H9 (cell line): ENCODE results near the gene NR2F2. TPM values are rescaled to one million over a fixed set of nuclear protein-coding genes. Genes with fewer than 3 reads are reported as not detected.

ENCODE experiments used
- DNase-seq: peaks from one replicate; pipeline ENCODE4 v3.0.0-alpha.2; 2017
- H2AFZ ChIP-seq: one replicate; pipeline ENCODE4 v1.6.1; 2013; ENCODE audit warnings: mild to moderate bottlenecking, low read length, control low read depth, moderate library complexity
- H2AK5ac ChIP-seq: 2 replicates; pipeline ENCODE4 v1.6.1; 2013; ENCODE audit warnings: low read length, control low read depth, mixed read lengths; ENCODE audit not compliant: insufficient read length
- H2BK120ac ChIP-seq: one replicate; pipeline ENCODE4 v1.6.1; 2013; ENCODE audit warnings: low read depth, mild to moderate bottlenecking, low read length, control low read depth, inconsistent platforms; ENCODE audit not compliant: poor library complexity, severe bottlenecking
- H2BK12ac ChIP-seq: 2 replicates; pipeline ENCODE4 v1.6.1; 2013; ENCODE audit warnings: low read length, control low read depth, mixed read lengths, low read depth; ENCODE audit not compliant: insufficient read length
- H2BK15ac ChIP-seq: 2 replicates; pipeline ENCODE4 v1.6.1; 2013; ENCODE audit warnings: low read depth, low read length, control low read depth
- H2BK20ac ChIP-seq: one replicate; pipeline ENCODE4 v1.6.1; 2013; ENCODE audit warnings: low read depth, mild to moderate bottlenecking, low read length, control low read depth, inconsistent platforms; ENCODE audit not compliant: poor library complexity, severe bottlenecking
- H2BK5ac ChIP-seq: 2 replicates; pipeline ENCODE4 v1.6.1; 2013; ENCODE audit warnings: low read length, control low read depth, mixed read lengths; ENCODE audit not compliant: insufficient read length
- H3K14ac ChIP-seq: 2 replicates; pipeline ENCODE4 v1.6.1; 2013; ENCODE audit warnings: low read length, control low read depth; ENCODE audit not compliant: insufficient read depth
- H3K18ac ChIP-seq: 2 replicates; pipeline ENCODE4 v1.6.1; 2013; ENCODE audit warnings: low read depth, mild to moderate bottlenecking, mixed read lengths, low read length, control low read depth; ENCODE audit not compliant: insufficient read length
- H3K23ac ChIP-seq: 2 replicates; pipeline ENCODE4 v1.6.1; 2013; ENCODE audit warnings: low read length, control low read depth, mixed read lengths, low read depth; ENCODE audit not compliant: insufficient read length
- H3K23me2 ChIP-seq: 2 replicates; pipeline ENCODE4 v1.6.1; 2013; ENCODE audit warnings: low read depth, mild to moderate bottlenecking, mixed read lengths, low read length, control low read depth; ENCODE audit not compliant: insufficient read length, poor library complexity, severe bottlenecking
- H3K27ac ChIP-seq: 2 replicates; pipeline ENCODE4 v1.5.1; 2013; ENCODE audit warnings: low read length, control low read depth, mixed read lengths, low read depth; ENCODE audit not compliant: insufficient read length
- H3K27me3 ChIP-seq: 2 replicates; pipeline ENCODE4 v1.6.1; 2013; ENCODE audit warnings: low read length, control low read depth, inconsistent platforms; ENCODE audit not compliant: insufficient read depth
- H3K4ac ChIP-seq: 2 replicates; pipeline ENCODE4 v1.6.1; 2013; ENCODE audit warnings: low read depth, mild to moderate bottlenecking, control low read depth, inconsistent platforms, low read length, moderate library complexity
- H3K4me1 ChIP-seq: 2 replicates; pipeline ENCODE4 v1.6.1; 2013; ENCODE audit warnings: low read length, control low read depth, inconsistent platforms; ENCODE audit not compliant: insufficient read depth
- H3K4me2 ChIP-seq: 2 replicates; pipeline ENCODE4 v1.6.1; 2013; ENCODE audit warnings: low read length, control low read depth, mixed read lengths; ENCODE audit not compliant: insufficient read length, insufficient read depth
- H3K56ac ChIP-seq: 2 replicates; pipeline ENCODE4 v1.6.1; 2013; ENCODE audit warnings: low read depth, mild to moderate bottlenecking, mixed read lengths, low read length, control low read depth; ENCODE audit not compliant: insufficient read length
- H3K79me1 ChIP-seq: 2 replicates; pipeline ENCODE4 v1.6.1; 2013; ENCODE audit warnings: low read depth, mild to moderate bottlenecking, moderate library complexity, low read length, control low read depth, inconsistent platforms; ENCODE audit not compliant: insufficient read depth, poor library complexity, severe bottlenecking
- H3K79me2 ChIP-seq: 2 replicates; pipeline ENCODE4 v1.6.1; 2013; ENCODE audit warnings: low read length, control low read depth, inconsistent platforms; ENCODE audit not compliant: insufficient read depth
- H3K9ac ChIP-seq: 2 replicates; pipeline ENCODE4 v1.6.1; 2013; ENCODE audit warnings: low read length, control low read depth, mixed read lengths; ENCODE audit not compliant: insufficient read length; ENCODE audit errors: extremely low read depth
- H3K9me3 ChIP-seq: one replicate; pipeline ENCODE4 v1.6.1; 2013; ENCODE audit warnings: low read depth, low read length, inconsistent platforms; ENCODE audit not compliant: control insufficient read depth
- H3T11ph ChIP-seq: one replicate; pipeline ENCODE4 v1.6.1; 2013; ENCODE audit warnings: mild to moderate bottlenecking, low read length, control low read depth, inconsistent platforms
- H4K20me1 ChIP-seq: one replicate; pipeline ENCODE4 v1.6.1; 2013; ENCODE audit not compliant: control insufficient read depth, insufficient read length, insufficient read depth
- H4K5ac ChIP-seq: 2 replicates; pipeline ENCODE4 v1.6.1; 2013; ENCODE audit warnings: low read depth, mild to moderate bottlenecking, mixed read lengths, low read length, control low read depth; ENCODE audit not compliant: insufficient read length
- H4K8ac ChIP-seq: replicated peaks from 2 replicates; pipeline ENCODE4 v1.6.1; 2013; ENCODE audit warnings: low read length, control low read depth, mixed read lengths, low read depth; ENCODE audit not compliant: insufficient read length
- H4K91ac ChIP-seq: 2 replicates; pipeline ENCODE4 v1.6.1; 2013; ENCODE audit warnings: low read depth, mild to moderate bottlenecking, moderate library complexity, mixed read lengths, low read length, control low read depth; ENCODE audit not compliant: insufficient read length
- H3K27ac Mint-ChIP-seq, 3 experiments: 2 replicates in 2 of 3; 3 replicates in 1 of 3; pipeline ENCODE4 v1.8.0; 2020 to 2021; ENCODE audit warnings: mixed read lengths in 3 of 3, mild to moderate bottlenecking in 1 of 3, moderate library complexity in 1 of 3
- H3K27me3 Mint-ChIP-seq: 2 replicates; pipeline ENCODE4 v1.8.0; 2021; ENCODE audit warnings: low read depth, mild to moderate bottlenecking, moderate library complexity, mixed read lengths
- H3K36me3 Mint-ChIP-seq, 3 experiments: 2 replicates in 2 of 3; 3 replicates in 1 of 3; pipeline ENCODE4 v1.8.0; 2020 to 2021; ENCODE audit warnings: low read depth in 3 of 3, mixed read lengths in 3 of 3; ENCODE audit not compliant: insufficient read depth in 1 of 3
- H3K4me1 Mint-ChIP-seq, 2 experiments: 2 replicates each; pipeline ENCODE4 v1.8.0; 2020; ENCODE audit warnings: mixed read lengths in 2 of 2
- H3K4me3 Mint-ChIP-seq, 2 experiments: 2 replicates in 1 of 2; 3 replicates in 1 of 2; pipeline ENCODE4 v1.8.0; 2020 to 2021; ENCODE audit warnings: mild to moderate bottlenecking in 2 of 2, mixed read lengths in 2 of 2, moderate library complexity in 1 of 2
- H3K9me3 Mint-ChIP-seq, 2 experiments: 2 replicates in 1 of 2; 3 replicates in 1 of 2; pipeline ENCODE4 v1.8.0; 2020; ENCODE audit warnings: mild to moderate bottlenecking in 2 of 2, mixed read lengths in 2 of 2, moderate library complexity in 1 of 2
- CTCF ChIP-seq: fragments of 200-600 bp; sonication (generic); conservative IDR thresholded peaks from 3 replicates; pipeline ENCODE4 v1.8.0; 2021; ENCODE audit warnings: antibody characterized with exemption, mild to moderate bottlenecking
- WGBS: extraction: QIAGEN DNeasy Blood & Tissue Kit; methylation state at CpG from one replicate; pipeline ENCODE4 v1.1.7; 2013; ENCODE audit warnings: missing lambda C conversion rate, low lambda C conversion rate, mixed read lengths; ENCODE audit not compliant: insufficient read length; ENCODE audit errors: extremely low coverage; 5-methylcytosine and 5-hydroxymethylcytosine counted together
- total RNA-seq: library from RNA; stranded (reverse); gene quantifications from 2 replicates; pipeline ENCODE4 v1.2.1, GENCODE V29; 2021

The NR2F2 gene
- total RNA-seq, 1 experiment from 2014 or later: 0.24 TPM

DNA sequence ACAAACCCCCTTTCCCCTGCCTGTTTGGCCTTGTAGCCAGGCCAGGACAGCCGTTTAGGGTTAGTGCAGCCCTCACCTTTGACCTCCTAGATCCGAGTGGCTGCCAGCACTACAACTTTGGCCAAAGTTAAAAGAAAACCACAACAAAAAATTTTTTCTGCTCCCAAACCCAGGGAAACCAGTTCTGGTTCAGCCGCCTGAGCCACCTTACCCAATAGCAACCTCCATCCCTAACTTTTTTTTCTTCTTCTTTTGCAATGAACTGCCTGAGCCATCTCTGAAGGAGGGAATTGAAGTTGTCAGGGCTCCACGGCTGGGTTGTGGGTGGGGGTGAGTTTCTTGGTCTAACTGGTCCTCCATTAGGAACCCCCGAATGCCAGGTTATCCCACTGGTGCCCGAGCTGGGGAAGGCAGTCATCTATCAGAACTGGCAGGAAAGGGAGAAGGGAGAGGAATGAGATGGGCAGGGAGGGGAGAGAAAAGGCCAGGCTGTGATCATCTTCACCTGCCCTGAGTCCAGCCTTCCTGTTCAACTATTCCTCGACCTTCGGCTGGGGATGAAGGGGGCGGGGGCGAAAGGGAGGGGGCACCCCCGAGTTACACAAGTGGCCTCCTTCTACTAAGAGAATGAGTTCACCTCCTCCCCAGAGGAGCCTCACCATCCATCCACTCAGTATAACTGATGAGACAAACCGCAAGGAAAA is 6.2 kb upstream of the NR2F2 start:
- Histone ChIP-seq H3K9me3 (no peaks in the 10 kb centered on the region), H4K8ac (no peak overlapping the region), H3K4me2 (no peak overlapping the region), H3K18ac (no peak overlapping the region), H3K27me3 (peaks cover 88% of the 10 kb centered on the region), H4K20me1 (no peaks in the 10 kb centered on the region), H3K79me2 (no peaks in the 10 kb centered on the region), H3K23me2 (peaks cover 16% of the 10 kb centered on the region), H3K9ac (no peak overlapping the region), H2BK15ac (no peak overlapping the region), H2AFZ (no peak overlapping the region), H2BK12ac (no peak overlapping the region), H3K4ac (no peak overlapping the region), H2BK20ac (no peak overlapping the region), H2BK5ac (no peak overlapping the region), H3K23ac (no peak overlapping the region), H2BK120ac (no peak overlapping the region), H3K27ac (no peak overlapping the region), H3K4me1 (0 out of 2 replicates have a peak, but pooled peaks cover 3% of the 10 kb centered on the region), H2AK5ac (no peak overlapping the region), H4K91ac (no peak overlapping the region), H3K79me1 (no peaks in the 10 kb centered on the region), H4K5ac (no peak overlapping the region), H3T11ph (no peak overlapping the region), H3K56ac (no peak overlapping the region), H3K14ac (no peak overlapping the region)
- H3K9me3 Mint-ChIP-seq: peaks cover 0 to 4% of the 10 kb centered on the region in 2 experiments; a peak in 2 of 5 replicates
- TF ChIP-seq CTCF: no peak
- peaks cover 100% of the 10 kb centered on the region for H3K27me3 Mint-ChIP-seq
- no CpG with 5 or more reads among the region's 12 CpGs for WGBS
- no peak overlapping the region for H3K4me3 Mint-ChIP-seq
- DNase-seq: no peak
- H3K27ac Mint-ChIP-seq: no peak overlapping the region
- H3K4me1 Mint-ChIP-seq: peaks cover 22 to 63% of the 10 kb centered on the region in 2 experiments
- no peaks in the 10 kb centered on the region for H3K36me3 Mint-ChIP-seq
